ENCODE measurements around the gene TPD52L3. TPM values are rescaled to one million over a fixed set of nuclear protein-coding genes. Genes with fewer than 3 reads are reported as not detected.

The TPD52L3 gene
- total RNA-seq, 1 donor from 2014 or later = not detected

DNA sequence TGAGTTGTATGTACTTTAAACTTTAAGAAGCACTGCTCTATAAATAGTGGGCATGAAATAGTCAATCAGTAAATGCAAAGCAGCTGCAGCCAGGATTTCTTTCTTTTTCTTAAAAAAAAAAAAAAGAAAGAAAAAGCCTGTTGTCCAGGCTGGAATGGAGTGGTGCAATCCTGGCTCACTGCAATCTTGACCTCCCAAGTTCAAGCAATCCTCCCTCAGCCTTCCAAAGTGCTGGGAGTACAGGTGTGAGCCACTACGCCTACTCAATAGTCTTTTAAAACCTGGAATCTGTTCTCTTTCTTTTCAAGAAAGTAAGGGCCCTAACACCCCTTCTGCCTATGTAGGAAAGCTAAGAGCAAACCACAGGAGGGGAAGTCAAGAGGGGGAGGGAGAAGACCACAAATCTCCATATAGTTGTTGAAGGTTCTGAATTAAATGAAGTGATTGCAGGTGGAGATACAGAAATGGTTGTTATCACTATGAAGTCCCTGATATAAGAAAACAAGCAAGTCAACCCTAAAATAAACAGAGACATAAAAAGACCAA is 20.6 kb upstream of the TPD52L3 start:
- Histone ChIP-seq H3K27ac (no peak overlapping the region), H3K9me3 (no peaks in the 10 kb centered on the region), H3K36me3 (no peaks in the 10 kb centered on the region), H3K4me3 (no peak overlapping the region), H3K27me3 (ENCODE audit: low read depth) (no peaks in the 10 kb centered on the region), H3K4me1 (no peaks in the 10 kb centered on the region)
- no peak for ATAC-seq
- no peak for DNase-seq
- TF ChIP-seq, protein P1, sequence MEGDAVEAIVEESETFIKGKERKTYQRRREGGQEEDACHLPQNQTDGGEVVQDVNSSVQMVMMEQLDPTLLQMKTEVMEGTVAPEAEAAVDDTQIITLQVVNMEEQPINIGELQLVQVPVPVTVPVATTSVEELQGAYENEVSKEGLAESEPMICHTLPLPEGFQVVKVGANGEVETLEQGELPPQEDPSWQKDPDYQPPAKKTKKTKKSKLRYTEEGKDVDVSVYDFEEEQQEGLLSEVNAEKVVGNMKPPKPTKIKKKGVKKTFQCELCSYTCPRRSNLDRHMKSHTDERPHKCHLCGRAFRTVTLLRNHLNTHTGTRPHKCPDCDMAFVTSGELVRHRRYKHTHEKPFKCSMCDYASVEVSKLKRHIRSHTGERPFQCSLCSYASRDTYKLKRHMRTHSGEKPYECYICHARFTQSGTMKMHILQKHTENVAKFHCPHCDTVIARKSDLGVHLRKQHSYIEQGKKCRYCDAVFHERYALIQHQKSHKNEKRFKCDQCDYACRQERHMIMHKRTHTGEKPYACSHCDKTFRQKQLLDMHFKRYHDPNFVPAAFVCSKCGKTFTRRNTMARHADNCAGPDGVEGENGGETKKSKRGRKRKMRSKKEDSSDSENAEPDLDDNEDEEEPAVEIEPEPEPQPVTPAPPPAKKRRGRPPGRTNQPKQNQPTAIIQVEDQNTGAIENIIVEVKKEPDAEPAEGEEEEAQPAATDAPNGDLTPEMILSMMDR (IDR thresholded peaks at IDR 0.05) = no peak
- intact Hi-C loops (cut with DNase I) = loop anchor here (10.0 kb wide), 1 partner anchor 253 kb away; no protein-coding TSS in a partner anchor

DNA sequence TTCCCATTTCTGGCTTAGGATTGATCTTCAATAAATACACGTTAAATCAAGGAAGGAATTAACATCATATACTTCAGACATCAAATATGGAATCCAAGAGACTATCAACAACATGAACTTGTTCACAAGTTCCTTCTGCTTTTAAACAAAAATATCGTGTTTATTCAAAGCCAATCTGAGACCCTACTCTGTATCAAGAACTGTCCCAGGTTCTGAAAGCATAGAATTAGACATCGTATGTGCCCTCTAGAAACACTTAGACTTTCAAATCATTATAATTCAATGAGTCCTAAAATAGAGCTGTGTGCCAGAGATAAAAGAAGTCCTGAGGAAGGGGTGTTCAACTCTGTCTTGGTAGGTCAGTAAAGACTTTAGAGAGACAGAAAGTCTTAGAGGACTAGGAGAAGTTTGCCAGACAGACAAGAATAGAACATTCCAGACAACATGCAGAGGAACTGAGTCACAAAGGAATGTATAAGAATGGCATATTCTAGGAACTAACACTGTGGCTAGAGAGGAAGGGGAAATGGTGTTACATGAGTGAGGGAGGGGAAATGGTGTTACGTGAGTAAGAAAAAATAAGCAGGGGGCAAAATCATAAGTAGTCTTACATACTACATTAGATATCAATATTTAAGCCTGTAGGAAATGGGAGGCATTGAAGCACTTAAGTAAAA is 2.9 kb downstream of the TPD52L3 start:
- intact Hi-C loops (cut with DNase I) = no loop called here

DNA sequence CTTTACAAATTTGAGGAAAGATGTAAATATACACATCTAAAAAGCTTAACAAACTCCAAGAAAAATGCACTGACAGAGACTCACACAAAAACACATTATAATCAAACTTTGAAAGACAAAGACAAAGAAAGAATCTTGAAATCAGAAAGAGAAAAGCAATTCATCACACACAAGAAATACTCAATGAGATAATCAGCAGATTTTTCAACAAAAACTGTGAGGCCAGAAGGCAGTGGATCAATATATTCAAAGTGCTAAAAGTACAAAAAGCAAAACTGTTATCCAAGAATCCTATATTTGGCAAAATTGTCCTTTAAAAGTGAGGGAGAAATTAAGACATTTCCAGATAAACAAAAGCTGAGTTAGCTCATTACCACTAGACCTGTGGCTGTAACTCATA is 6.1 kb downstream of the TPD52L3 start:
- Histone ChIP-seq H3K27me3 (ENCODE audit: low read depth) (no peaks in the 10 kb centered on the region), H3K27ac (no peak overlapping the region), H3K4me1 (no peaks in the 10 kb centered on the region), H3K9me3 (peaks cover 9% of the 10 kb centered on the region), H3K36me3 (no peaks in the 10 kb centered on the region), H3K4me3 (no peak overlapping the region)
- DNase-seq (no peak), ATAC-seq (no peak)
- TF ChIP-seq, protein P1 (IDR thresholded peaks at IDR 0.05) = no peak
- intact Hi-C loops (cut with DNase I) = no loop called here

More for the DNA sequence above, 2.9 kb downstream of the TPD52L3 start:
- no peaks in the 10 kb centered on the region for H3K4me1 ChIP-seq
- no peak for ATAC-seq
- H3K9me3 ChIP-seq = peaks cover 6% of the 10 kb centered on the region
- no peaks in the 10 kb centered on the region for H3K27me3 ChIP-seq (ENCODE audit: low read depth)
- no peak overlapping the region for H3K27ac ChIP-seq
- TF ChIP-seq, protein P1 (IDR thresholded peaks at IDR 0.05) = no peak
- no peak overlapping the region for H3K4me3 ChIP-seq
- H3K36me3 ChIP-seq = no peaks in the 10 kb centered on the region
- no peak for DNase-seq

DNA sequence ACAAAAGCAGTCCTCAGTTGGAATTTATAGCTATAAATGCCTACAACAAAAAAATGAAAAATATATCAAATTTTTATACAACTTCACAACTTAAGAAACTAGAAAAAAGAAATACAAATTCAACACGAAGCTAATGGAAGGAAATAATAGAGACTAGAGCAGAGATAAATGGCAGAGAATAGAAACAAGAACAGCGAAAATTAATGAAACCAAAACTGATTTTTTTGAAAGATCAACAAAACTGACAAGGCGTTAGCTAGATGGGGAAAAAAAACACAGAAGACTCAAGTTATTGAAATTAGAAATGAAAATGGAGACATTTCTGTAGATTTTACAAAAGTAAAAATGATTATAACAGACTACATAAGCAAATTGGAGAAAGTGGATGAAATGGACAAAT is 20.6 kb downstream of the TPD52L3 start:
- no peaks in the 10 kb centered on the region for H3K9me3 ChIP-seq
- ATAC-seq (no peak), DNase-seq (no peak)
- no peak overlapping the region for H3K4me3 ChIP-seq
- TF ChIP-seq, protein P1 (IDR thresholded peaks at IDR 0.05) = no peak
- intact Hi-C loops (cut with DNase I) = no loop called here
- no peaks in the 10 kb centered on the region for H3K4me1 ChIP-seq
- H3K27me3 ChIP-seq (ENCODE audit: low read depth) = no peaks in the 10 kb centered on the region
- H3K27ac ChIP-seq = no peak overlapping the region
- no peaks in the 10 kb centered on the region for H3K36me3 ChIP-seq

DNA sequence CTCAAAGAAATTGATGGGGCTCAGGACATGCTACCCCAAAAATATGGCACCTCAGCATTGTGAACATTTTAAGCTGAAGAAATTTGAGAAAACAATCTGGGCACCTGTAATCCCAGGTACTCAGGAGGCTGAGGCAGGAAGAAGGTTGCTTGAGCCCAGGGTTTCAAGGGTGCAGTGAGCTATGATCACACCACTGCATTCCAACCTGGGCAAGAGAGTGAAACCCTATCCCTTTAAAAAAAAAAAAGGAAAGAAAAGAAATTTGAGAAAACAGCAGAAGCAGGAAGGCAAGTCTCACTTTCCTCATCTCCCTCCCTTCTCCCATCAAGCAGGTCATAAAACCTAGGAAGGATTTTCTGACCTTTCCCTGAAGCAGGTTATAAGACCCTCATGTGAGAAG is 23.6 kb downstream of the TPD52L3 start:
- no peak overlapping the region for H3K4me3 ChIP-seq
- ATAC-seq (no peak), DNase-seq (no peak)
- no peaks in the 10 kb centered on the region for H3K4me1 ChIP-seq
- no peaks in the 10 kb centered on the region for H3K36me3 ChIP-seq
- H3K27me3 ChIP-seq (ENCODE audit: low read depth) = no peaks in the 10 kb centered on the region
- no peaks in the 10 kb centered on the region for H3K9me3 ChIP-seq
- H3K27ac ChIP-seq = no peak overlapping the region
- intact Hi-C loops (cut with DNase I) = loop anchor here (10.0 kb wide), 1 partner anchor 213 kb away; no protein-coding TSS in a partner anchor
- TF ChIP-seq, protein P1 (IDR thresholded peaks at IDR 0.05) = no peak

Measured in lower lobe of right lung (tissue), 2 donors.